KMS-11 (cell line): ENCODE data around the gene TAX1BP3.

Experiments used
- H2AFZ ChIP-seq: fragments of 200-600 bp; sonication (generic); 2 replicates; pipeline ENCODE4 v1.6.1; 2016; ENCODE audit warnings: antibody characterized with exemption, mixed run types, low read depth
- H3K27ac ChIP-seq: fragments of 200-600 bp; sonication (generic); 2 replicates; pipeline ENCODE4 v1.6.1; 2016; ENCODE audit warnings: mild to moderate bottlenecking, mixed run types
- H3K27me3 ChIP-seq: fragments of 200-600 bp; sonication (generic); 2 replicates; pipeline ENCODE4 v1.6.1; 2017; ENCODE audit warnings: mild to moderate bottlenecking, low read depth, mixed run types, moderate library complexity; ENCODE audit not compliant: insufficient read depth
- H3K36me3 ChIP-seq: fragments of 200-600 bp; sonication (generic); 2 replicates; pipeline ENCODE4 v1.6.1; 2017; ENCODE audit warnings: mild to moderate bottlenecking, mixed run types; ENCODE audit not compliant: insufficient read depth
- H3K4me1 ChIP-seq: fragments of 200-600 bp; sonication (generic); 2 replicates; pipeline ENCODE4 v1.6.1; 2016; ENCODE audit warnings: mild to moderate bottlenecking, low read depth, mixed run types; ENCODE audit not compliant: poor library complexity, severe bottlenecking
- H3K4me2 ChIP-seq: fragments of 200-600 bp; sonication (generic); 2 replicates; pipeline ENCODE4 v1.7.0; 2016; ENCODE audit warnings: mild to moderate bottlenecking, mixed run types
- H3K4me3 ChIP-seq: fragments of 200-600 bp; sonication (generic); IDR thresholded peaks from 2 replicates; pipeline ENCODE4 v1.6.1; 2017; ENCODE audit warnings: low read depth, low read length, mixed read lengths; ENCODE audit not compliant: insufficient read depth
- H3K79me2 ChIP-seq: fragments of 200-600 bp; sonication (generic); 2 replicates; pipeline ENCODE4 v1.6.1; 2016; ENCODE audit warnings: low read depth, mixed run types; ENCODE audit not compliant: insufficient read depth
- H3K9ac ChIP-seq: fragments of 200-600 bp; sonication (generic); 2 replicates; pipeline ENCODE4 v1.6.1; 2016; ENCODE audit warnings: mild to moderate bottlenecking, mixed run types
- H4K20me1 ChIP-seq: fragments of 200-600 bp; sonication (generic); 2 replicates; pipeline ENCODE4 v1.6.1; 2016; ENCODE audit warnings: mild to moderate bottlenecking, mixed run types; ENCODE audit not compliant: insufficient read depth
- TF ChIP-seq, protein P1 (sequence below): fragments of 200-600 bp; sonication (generic); conservative IDR thresholded peaks from 2 replicates; pipeline ENCODE4 v1.6.1; 2017; ENCODE audit warnings: low read depth, mild to moderate bottlenecking, antibody characterized with exemption, low read length, moderate library complexity, mixed read lengths

TAX1BP3 gene

GRCh38 chr17:3690094-3690715 is 21.8 kb upstream of the TAX1BP3 start:
- Histone ChIP-seq H3K9ac (no peak overlapping the region), H3K79me2 (no peaks in the 10 kb centered on the region; the same call in 1 of the 2 replicates), H3K36me3 (no peaks in the 10 kb centered on the region), H4K20me1 (no peaks in the 10 kb centered on the region), H3K27me3 (no peaks in the 10 kb centered on the region), H3K4me1 (peaks cover 12% of the 10 kb centered on the region), H3K4me3 (no peak overlapping the region), H3K27ac (no peak overlapping the region), H2AFZ (no peak overlapping the region), H3K4me2 (no peak overlapping the region)
- TF ChIP-seq, protein P1, sequence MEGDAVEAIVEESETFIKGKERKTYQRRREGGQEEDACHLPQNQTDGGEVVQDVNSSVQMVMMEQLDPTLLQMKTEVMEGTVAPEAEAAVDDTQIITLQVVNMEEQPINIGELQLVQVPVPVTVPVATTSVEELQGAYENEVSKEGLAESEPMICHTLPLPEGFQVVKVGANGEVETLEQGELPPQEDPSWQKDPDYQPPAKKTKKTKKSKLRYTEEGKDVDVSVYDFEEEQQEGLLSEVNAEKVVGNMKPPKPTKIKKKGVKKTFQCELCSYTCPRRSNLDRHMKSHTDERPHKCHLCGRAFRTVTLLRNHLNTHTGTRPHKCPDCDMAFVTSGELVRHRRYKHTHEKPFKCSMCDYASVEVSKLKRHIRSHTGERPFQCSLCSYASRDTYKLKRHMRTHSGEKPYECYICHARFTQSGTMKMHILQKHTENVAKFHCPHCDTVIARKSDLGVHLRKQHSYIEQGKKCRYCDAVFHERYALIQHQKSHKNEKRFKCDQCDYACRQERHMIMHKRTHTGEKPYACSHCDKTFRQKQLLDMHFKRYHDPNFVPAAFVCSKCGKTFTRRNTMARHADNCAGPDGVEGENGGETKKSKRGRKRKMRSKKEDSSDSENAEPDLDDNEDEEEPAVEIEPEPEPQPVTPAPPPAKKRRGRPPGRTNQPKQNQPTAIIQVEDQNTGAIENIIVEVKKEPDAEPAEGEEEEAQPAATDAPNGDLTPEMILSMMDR = no peak

DNA sequence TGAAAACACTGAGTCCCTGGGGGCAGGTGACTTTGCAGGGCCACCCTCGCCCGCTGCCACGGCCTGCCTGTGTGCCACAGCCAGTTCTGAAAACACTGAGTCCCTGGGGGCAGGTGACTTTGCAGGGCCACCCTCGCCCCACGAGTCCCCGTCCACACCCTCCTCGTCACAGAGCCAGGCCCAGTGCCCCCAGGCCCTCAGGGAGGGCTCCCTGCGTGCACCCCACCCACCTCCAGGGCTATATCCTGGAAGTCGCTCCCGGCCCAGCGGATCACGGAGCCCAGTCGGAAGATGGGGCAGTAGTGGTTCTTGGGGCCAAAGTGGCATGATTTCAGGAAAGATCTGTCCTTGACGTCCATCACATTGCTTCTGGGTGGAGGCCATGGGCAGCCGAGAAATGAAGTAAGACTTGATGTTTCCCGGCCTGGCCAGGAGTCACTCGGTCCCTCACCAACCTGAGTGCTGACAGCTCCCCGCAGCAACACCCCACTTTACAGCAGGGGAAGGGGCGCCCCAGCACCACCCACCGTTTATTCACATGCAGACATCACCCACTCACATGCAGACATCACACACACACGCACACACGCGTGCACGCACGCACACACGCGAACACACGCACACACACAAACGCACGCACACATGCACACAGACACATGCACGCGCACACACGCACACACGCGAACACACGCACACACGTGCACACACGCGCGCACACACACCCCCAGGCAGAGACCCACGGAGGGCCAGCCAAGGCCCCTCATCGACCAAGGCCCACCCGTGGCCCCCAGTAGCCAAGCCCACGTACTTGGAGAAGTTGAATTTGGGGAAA is 21.1 kb upstream of the TAX1BP3 start:
- H3K4me1 ChIP-seq = peaks cover 12% of the 10 kb centered on the region
- no peaks in the 10 kb centered on the region for H4K20me1 ChIP-seq
- H3K9ac ChIP-seq = no peak overlapping the region
- H3K36me3 ChIP-seq = no peaks in the 10 kb centered on the region
- no peak overlapping the region for H3K27ac ChIP-seq
- no peaks in the 10 kb centered on the region; the same call in 1 of the 2 replicates for H3K79me2 ChIP-seq
- TF ChIP-seq, protein P1 = no peak
- no peak overlapping the region for H3K4me3 ChIP-seq
- H2AFZ ChIP-seq = no peak overlapping the region
- H3K27me3 ChIP-seq = no peaks in the 10 kb centered on the region
- no peak overlapping the region for H3K4me2 ChIP-seq

DNA sequence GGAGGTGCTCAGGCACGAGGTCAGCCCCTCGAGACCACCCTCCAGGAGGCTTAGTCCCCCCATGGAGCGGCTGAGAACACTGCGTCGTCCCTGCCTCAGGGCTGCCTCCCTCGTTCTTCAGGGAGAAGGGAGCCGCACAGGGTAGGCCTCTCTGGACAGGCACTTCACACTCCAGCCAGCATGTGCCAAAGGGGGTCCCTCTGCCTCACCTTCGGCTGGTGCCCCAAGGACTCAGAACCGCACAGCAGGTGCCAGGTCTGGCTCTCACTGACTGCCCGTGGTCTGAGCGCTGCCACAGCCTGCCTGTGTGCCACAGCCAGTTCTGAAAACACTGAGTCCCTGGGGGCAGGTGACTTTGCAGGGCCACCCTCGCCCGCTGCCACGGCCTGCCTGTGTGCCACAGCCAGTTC is 20.5 kb upstream of the TAX1BP3 start:
- Histone ChIP-seq H2AFZ (no peak overlapping the region), H3K79me2 (no peaks in the 10 kb centered on the region; the same call in 1 of the 2 replicates), H3K27ac (no peak overlapping the region), H4K20me1 (no peaks in the 10 kb centered on the region), H3K4me2 (no peak overlapping the region), H3K9ac (no peak overlapping the region), H3K4me1 (peaks cover 8% of the 10 kb centered on the region), H3K36me3 (no peaks in the 10 kb centered on the region), H3K4me3 (no peak overlapping the region), H3K27me3 (no peaks in the 10 kb centered on the region)
- TF ChIP-seq, protein P1 = no peak

GRCh38 chr17:3688027-3688553 is 19.7 kb upstream of the TAX1BP3 start:
- Histone ChIP-seq H4K20me1 (no peaks in the 10 kb centered on the region), H2AFZ (no peak overlapping the region), H3K36me3 (no peaks in the 10 kb centered on the region), H3K4me1 (peaks cover 4% of the 10 kb centered on the region), H3K4me2 (no peak overlapping the region), H3K27me3 (no peaks in the 10 kb centered on the region), H3K27ac (no peak overlapping the region), H3K9ac (no peak overlapping the region), H3K79me2 (no peaks in the 10 kb centered on the region; the same call in 1 of the 2 replicates), H3K4me3 (no peak overlapping the region)
- TF ChIP-seq, protein P1 = no peak
